Spleen (tissue), 11 donors: ENCODE measurements around the gene ATP7B. TPM values are rescaled to one million over a fixed set of nuclear protein-coding genes. Genes with fewer than 3 reads are reported as not detected.

Source experiments
- DNase-seq: peaks from one replicate; pipeline ENCODE4 v3.0.0-alpha.2; 2020
- H3K27ac ChIP-seq, 8 donors: fragments of 200-600 bp; sonication (generic) in 7 of 8; 1 replicate in 4 of 8; 2 replicates in 4 of 8; pipeline versions ENCODE4 v1.5.0 to v1.8.0; 2016 to 2021; ENCODE audit warnings: inconsistent platforms in 4 of 8, mild to moderate bottlenecking in 4 of 8, moderate library complexity in 1 of 8
- H3K27me3 ChIP-seq, 7 donors: fragments of 200-600 bp; sonication (generic) in 6 of 7; replicated peaks in 1 of 7; 1 replicate in 4 of 7; 2 replicates in 3 of 7; pipeline versions ENCODE4 v1.5.0 to v1.8.0; 2016 to 2021; ENCODE audit warnings: inconsistent platforms in 3 of 7, mild to moderate bottlenecking in 1 of 7
- H3K36me3 ChIP-seq, 6 donors: fragments of 200-600 bp; sonication (generic) in 5 of 6; 1 replicate in 4 of 6; 2 replicates in 2 of 6; pipeline versions ENCODE4 v1.5.0 to v1.8.0; 2016 to 2021; ENCODE audit warnings: inconsistent platforms in 2 of 6
- H3K4me1 ChIP-seq, 6 donors: fragments of 200-600 bp; sonication (generic) in 5 of 6; 1 replicate in 3 of 6; 2 replicates in 3 of 6; pipeline versions ENCODE4 v1.5.0 to v1.8.0; 2016 to 2021; ENCODE audit warnings: inconsistent platforms in 3 of 6
- H3K4me3 ChIP-seq, 8 donors: fragments of 200-600 bp; sonication (generic) in 7 of 8; 1 replicate in 4 of 8; 2 replicates in 4 of 8; pipeline versions ENCODE4 v1.5.0 to v1.8.0; 2016 to 2021; ENCODE audit warnings: inconsistent platforms in 4 of 8, mild to moderate bottlenecking in 4 of 8, moderate library complexity in 2 of 8
- H3K9me3 ChIP-seq, 8 donors: fragments of 200-600 bp; sonication (generic) in 7 of 8; 1 replicate in 4 of 8; 2 replicates in 4 of 8; pipeline versions ENCODE4 v1.5.0 to v1.8.0; 2016 to 2021; ENCODE audit warnings: inconsistent platforms in 4 of 8
- CTCF ChIP-seq, 11 experiments: fragments of 200-600 bp in 7 of 11; fragments of 450-650 bp in 4 of 11; sonication (generic) in 4 of 11; IDR thresholded peaks in 8 of 11; conservative IDR thresholded peaks in 3 of 11; 1 replicate in 7 of 11; 2 replicates in 4 of 11; pipeline versions ENCODE4 v1.4.0 to v1.8.0; 2016 to 2021; ENCODE audit warnings: antibody characterized with exemption in 11 of 11, inconsistent platforms in 4 of 11, mild to moderate bottlenecking in 1 of 11
- POLR2A ChIP-seq, 3 donors: fragments of 450-650 bp; IDR thresholded peaks; one replicate each; pipeline ENCODE4 v1.5.1; 2017; ENCODE audit warnings: antibody characterized with exemption in 3 of 3, mild to moderate bottlenecking in 1 of 3
- POLR2AphosphoS5 ChIP-seq, 3 donors: sonication (generic); formaldehyde crosslinking; IDR thresholded peaks; one replicate each; pipeline ENCODE4 v1.5.1; 2017; ENCODE audit warnings: antibody characterized with exemption in 3 of 3
- WGBS, 5 donors: extraction: QIAGEN DNeasy Blood & Tissue Kit in 3 of 5; methylation state at CpG; one replicate each; pipeline versions ENCODE4 v1.1.5 to v1.1.7; 2013 to 2018; 5-methylcytosine and 5-hydroxymethylcytosine counted together
- intact Hi-C: fragments of 100-400 bp; cut with DNase I; formaldehyde crosslinking; loops from one replicate; pipeline ENCODE4 v1.15.0; 2023; ENCODE audit warnings: low total_unique reads
- polyA plus RNA-seq, 3 donors: library from polyadenylated mRNA; stranded (reverse); fragments of 200-250 nt; gene quantifications; one replicate each; pipeline ENCODE4 v1.2.1, GENCODE V29; 2013
- total RNA-seq, 7 donors: library from RNA; depleted of rRNA in 3 of 7; stranded (reverse); fragments of >200 nt in 3 of 7; fragmentation: NEBNext Ultra II Directional in 4 of 7; extraction: Animal tissue kit (Norgen Biotek cat#: 25700) in 4 of 7; gene quantifications; one replicate each; pipeline versions ENCODE4 v1.1.0 to v1.2.1, GENCODE V29; 2016 to 2021
- donor health status: healthy with polysubstance abuse.
- donor health status: DM: no; HTN: no; CAD: no; lungs with moderate emphysema.
- donor health status: DM: no; HTN: no; CAD: no.
- donor health status: Bipolar disorder and iron deficiency.
- donor health status: healthy.
- donor health status: DM: no; HTN: no; CAD: no.
- donor health status: DM: yes; HTN: yes; CAD: no.

ATP7B gene
- total and polyA plus RNA-seq, 10 donors = 0.17 to 3.7 (median 2.4) TPM

DNA sequence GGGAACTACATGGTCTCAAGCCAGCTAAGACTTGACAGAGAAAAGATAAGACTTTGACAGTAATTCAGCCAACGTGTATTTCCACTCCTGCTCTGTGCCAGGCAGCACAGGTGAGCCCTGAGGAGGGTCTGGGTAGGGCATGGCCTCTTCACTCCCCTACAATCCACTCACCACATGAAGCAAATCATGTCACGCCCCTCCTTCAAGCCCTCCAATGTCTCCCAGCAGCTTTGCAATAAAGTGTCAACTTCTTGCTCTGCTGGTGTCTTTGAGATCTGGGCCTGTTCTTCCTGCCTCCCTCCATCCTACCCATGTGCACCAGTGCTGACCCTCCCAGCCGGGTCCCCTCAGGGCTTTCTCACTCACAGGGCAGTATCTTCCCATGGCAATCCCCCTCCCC lies 91.0 kb downstream of the ATP7B start:
- no peaks in the 10 kb centered on the region for H3K36me3 ChIP-seq
- WGBS, 5 donors = 70 to 85% (median 79%) methylated on average over 3 of the region's 3 CpGs
- H3K27ac ChIP-seq = no peak overlapping the region
- H3K9me3 ChIP-seq = no peaks in the 10 kb centered on the region
- no peak overlapping the region for H3K4me3 ChIP-seq
- H3K4me1 ChIP-seq = no peaks in the 10 kb centered on the region
- no peak for DNase-seq
- intact Hi-C loops = no loop called here
- TF ChIP-seq POLR2AphosphoS5 (IDR thresholded peaks at IDR 0.05) = no peak
- TF ChIP-seq POLR2A (IDR thresholded peaks at IDR 0.05) = no peak
- no peak for TF ChIP-seq CTCF (IDR thresholded peaks at IDR 0.05 in 8 of 11, conservative IDR thresholded peaks at IDR 0.05 in 3 of 11)
- peaks cover 0 to 5% (median 0%) of the 10 kb centered on the region in 7 donors for H3K27me3 ChIP-seq

DNA sequence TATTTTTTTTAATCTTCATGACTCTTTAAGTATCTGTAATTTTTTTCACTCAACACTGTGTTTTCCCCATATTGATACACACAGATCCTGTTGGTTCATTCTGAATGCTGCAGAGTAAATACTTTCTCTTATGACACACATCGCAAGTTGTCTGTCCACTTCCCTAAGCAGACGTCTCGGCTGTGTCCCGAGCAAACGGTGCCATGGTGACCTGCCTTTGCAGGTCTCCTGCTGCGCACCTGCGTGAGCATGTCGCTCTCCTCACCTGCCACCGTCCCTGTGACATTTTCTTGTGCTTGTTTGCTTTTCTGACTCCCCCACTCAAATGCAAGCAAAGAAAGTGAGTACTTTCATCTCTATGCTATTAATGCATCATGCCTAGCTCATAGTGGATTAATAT lies 91.7 kb downstream of the ATP7B start:
- Histone ChIP-seq H3K27me3 (peaks cover 0 to 4% (median 0%) of the 10 kb centered on the region in 7 donors), H3K36me3 (no peaks in the 10 kb centered on the region), H3K9me3 (no peaks in the 10 kb centered on the region), H3K4me3 (no peak overlapping the region), H3K27ac (no peak overlapping the region), H3K4me1 (no peaks in the 10 kb centered on the region)
- 80 to 94% (median 89%) methylated on average over 9 of the region's 9 CpGs for WGBS, 5 donors
- DNase-seq = no peak
- intact Hi-C loops = no loop called here
- TF ChIP-seq CTCF (IDR thresholded peaks at IDR 0.05 in 8 of 11, conservative IDR thresholded peaks at IDR 0.05 in 3 of 11) (no peak), POLR2A (IDR thresholded peaks at IDR 0.05) (no peak), POLR2AphosphoS5 (IDR thresholded peaks at IDR 0.05) (no peak)

- no peak overlapping the region for H3K4me3 ChIP-seq
- no peak for TF ChIP-seq CTCF (IDR thresholded peaks at IDR 0.05 in 8 of 11, conservative IDR thresholded peaks at IDR 0.05 in 3 of 11)
- no peak for TF ChIP-seq POLR2AphosphoS5 (IDR thresholded peaks at IDR 0.05)
- no peak for TF ChIP-seq POLR2A (IDR thresholded peaks at IDR 0.05)
- peaks cover 0 to 12% (median 0%) of the 10 kb centered on the region in 7 donors for H3K27me3 ChIP-seq
- WGBS, 5 donors = 93 to 97% (median 95%) methylated on average over 8 of the region's 8 CpGs
- H3K9me3 ChIP-seq = no peaks in the 10 kb centered on the region
- peaks cover 0 to 13% (median 7%) of the 10 kb centered on the region in 6 donors for H3K4me1 ChIP-seq
- no peak overlapping the region for H3K27ac ChIP-seq
- H3K36me3 ChIP-seq = no peaks in the 10 kb centered on the region
- DNase-seq = no peak
- intact Hi-C loops = no loop called here
Observed at GRCh38 chr13:51916962-51917361, 94.3 kb downstream of the ATP7B start.

DNA sequence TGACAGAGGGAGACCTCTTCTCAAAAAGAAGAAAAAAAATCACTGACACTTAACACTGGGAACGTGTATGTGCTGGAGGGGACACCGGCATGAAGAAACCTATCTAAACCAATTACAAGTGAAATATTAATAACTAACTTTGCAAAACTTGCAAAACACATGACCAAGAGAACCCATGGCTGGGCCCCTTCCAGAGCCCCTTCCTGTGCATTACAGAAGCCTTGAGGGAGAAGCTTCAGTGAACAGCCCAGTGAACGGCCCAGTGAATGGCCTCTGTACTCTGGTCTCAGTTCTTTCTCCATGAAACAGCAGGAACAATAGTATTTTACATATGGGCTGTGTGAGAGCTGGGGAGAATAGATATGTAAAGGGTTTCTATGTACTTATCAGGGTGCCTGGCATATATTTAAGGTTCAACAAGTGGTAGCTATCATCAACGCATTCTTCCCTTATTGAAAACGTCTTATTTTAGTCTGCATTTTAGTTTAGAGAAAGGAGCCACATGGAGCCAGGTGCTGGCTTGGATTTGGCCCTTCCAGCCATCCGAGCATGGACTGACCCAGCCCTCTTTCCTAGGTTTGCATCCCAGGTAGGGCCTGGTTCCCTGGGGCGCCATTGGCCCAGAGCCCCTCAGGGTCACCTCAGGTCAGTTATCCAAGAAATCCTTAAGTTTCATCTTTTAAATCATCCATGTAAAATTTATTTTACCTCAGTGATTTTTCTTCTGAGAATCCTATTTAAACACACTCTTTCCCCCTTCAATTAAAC lies 95.0 kb downstream of the ATP7B start:
- Histone ChIP-seq H3K4me1 (peaks cover 0 to 13% (median 7%) of the 10 kb centered on the region in 6 donors), H3K9me3 (no peaks in the 10 kb centered on the region), H3K27ac (no peak overlapping the region), H3K4me3 (no peak overlapping the region), H3K27me3 (peaks cover 0 to 12% (median 0%) of the 10 kb centered on the region in 7 donors), H3K36me3 (no peaks in the 10 kb centered on the region)
- TF ChIP-seq POLR2A (IDR thresholded peaks at IDR 0.05) (no peak), CTCF (IDR thresholded peaks at IDR 0.05 in 8 of 11, conservative IDR thresholded peaks at IDR 0.05 in 3 of 11) (no peak)
- DNase-seq = no peak
- 85 to 95% (median 91%) methylated on average over 7 of the region's 7 CpGs for WGBS, 5 donors
- intact Hi-C loops = no loop called here
